Stimulated activated CD4-positive, alpha-beta T cell treated with anti-CD3 and anti-CD28 coated beads, Interleukin-12 subunit alpha, Interleukin-12 subunit beta, amount 100 ng/mL, for 48 hours (primary cell): ENCODE measurements around the gene KAZN.

Experiments used
- DNase-seq, 3 donors: peaks; one replicate each; pipeline ENCODE4 v3.0.0-alpha.2; 2020; ENCODE audit warnings: low read depth in 2 of 3, low spot score in 1 of 3

KAZN gene

GRCh38 chr1:15014516-15014915 is 416.0 kb downstream of the KAZN start:
- DNase-seq = no peak

GRCh38 chr1:15016001-15016400 is 417.5 kb downstream of the KAZN start:
- DNase-seq = no peak

- DNase-seq = no peak
Measured at GRCh38 chr1:15016526-15016925, 418.0 kb downstream of the KAZN start.

GRCh38 chr1:15017120-15017519 is 418.6 kb downstream of the KAZN start:
- no peak for DNase-seq

- DNase-seq = no peak
Measured at GRCh38 chr1:15018767-15019166, 420.3 kb downstream of the KAZN start.

GRCh38 chr1:15020943-15021745 is 422.7 kb downstream of the KAZN start:
- no peak for DNase-seq

- DNase-seq = no peak
Measured at GRCh38 chr1:15022048-15022447, 423.6 kb downstream of the KAZN start.

- no peak for DNase-seq
Measured at GRCh38 chr1:15023205-15023604, 424.7 kb downstream of the KAZN start.

GRCh38 chr1:15023976-15024375 is 425.5 kb downstream of the KAZN start:
- no peak for DNase-seq

GRCh38 chr1:15026117-15026489 is 427.6 kb downstream of the KAZN start:
- DNase-seq = no peak

- peak in 2 of 3 donors; percentile 31 to 38 for DNase-seq
Measured at GRCh38 chr1:15027515-15027986, 429.1 kb downstream of the KAZN start.

- DNase-seq = no peak
Measured at GRCh38 chr1:15028102-15028501, 429.6 kb downstream of the KAZN start.

GRCh38 chr1:15028616-15029015 is 430.1 kb downstream of the KAZN start:
- DNase-seq = no peak

- DNase-seq = no peak
Measured at GRCh38 chr1:15029036-15029435, 430.6 kb downstream of the KAZN start.

- DNase-seq = no peak
Measured at GRCh38 chr1:15029786-15030185, 431.3 kb downstream of the KAZN start.

GRCh38 chr1:15031251-15031933 is 432.9 kb downstream of the KAZN start:
- no peak for DNase-seq

- DNase-seq = no peak
Measured at GRCh38 chr1:15033264-15033663, 434.8 kb downstream of the KAZN start.

- no peak for DNase-seq
Measured at GRCh38 chr1:15034656-15035055, 436.2 kb downstream of the KAZN start.

GRCh38 chr1:15035236-15035635 is 436.8 kb downstream of the KAZN start:
- no peak for DNase-seq

GRCh38 chr1:15036101-15036500 is 437.6 kb downstream of the KAZN start:
- no peak for DNase-seq

GRCh38 chr1:15038232-15039016 is 439.9 kb downstream of the KAZN start:
- peak in 2 of 3 donors; percentile 3 to 20 for DNase-seq
